B cell (primary cell): ENCODE data around the gene DPP4. TPM values are rescaled to one million over a fixed set of nuclear protein-coding genes. Genes with fewer than 3 reads are reported as not detected.

Experiments
- ATAC-seq: fragments of 200-7000 bp; cut with Tn5 transposase; one replicate; pipeline ENCODE4 v1.10.0; 2021; ENCODE audit warnings: low read depth, mild to moderate bottlenecking, moderate number of reproducible peaks, moderate library complexity
- CTCF ChIA-PET: fragments of 350-600 bp; sonication (Branson Sonifier 250); formaldehyde crosslinking; loops from one replicate; lab custom pipeline; 2021; ENCODE audit warnings: antibody characterized with exemption, inconsistent platforms; lab: Charles Lee
- POLR2A ChIA-PET: fragments of 350-600 bp; sonication (Branson Sonifier 250); formaldehyde crosslinking; loops from one replicate; lab custom pipeline; 2021; ENCODE audit warnings: antibody characterized with exemption; lab: Charles Lee
- DNase-seq: peaks from one replicate; pipeline ENCODE4 v3.0.0; 2013
- H2AFZ ChIP-seq: 2 replicates; pipeline ENCODE4 v1.6.1; 2012; ENCODE audit warnings: mild to moderate bottlenecking, low read depth, low read length; ENCODE audit not compliant: insufficient read depth, poor library complexity, severe bottlenecking
- H3K27ac ChIP-seq, 2 donors: 1 replicate in 1 of 2; 2 replicates in 1 of 2; pipeline ENCODE4 v1.5.1; 2012 to 2013; ENCODE audit warnings: low read length in 2 of 2, mild to moderate bottlenecking in 2 of 2, moderate library complexity in 1 of 2
- H3K27me3 ChIP-seq, 4 experiments: fragments of 200-600 bp in 1 of 4; sonication (generic) in 1 of 4; replicated peaks in 1 of 4; 1 replicate in 2 of 4; 2 replicates in 2 of 4; pipeline versions ENCODE4 v1.6.1 to v1.7.0; 2013 to 2016; ENCODE audit warnings: low read length in 3 of 4, mild to moderate bottlenecking in 2 of 4, mixed read lengths in 1 of 4, moderate library complexity in 1 of 4; ENCODE audit not compliant: insufficient read depth in 4 of 4, control insufficient read depth in 3 of 4; ENCODE audit errors: control extremely low read depth in 1 of 4
- H3K36me3 ChIP-seq, 2 experiments: replicated peaks in 1 of 2; 1 replicate in 1 of 2; 2 replicates in 1 of 2; pipeline versions ENCODE4 v1.6.1 to v1.7.1; 2013; ENCODE audit warnings: low read length in 1 of 2; ENCODE audit not compliant: insufficient read depth in 2 of 2, control insufficient read depth in 1 of 2; ENCODE audit errors: control extremely low read depth in 1 of 2, extremely low read depth in 1 of 2
- H3K4me1 ChIP-seq, 2 donors: fragments of 200-600 bp in 1 of 2; sonication (generic) in 1 of 2; 1 replicate in 1 of 2; 2 replicates in 1 of 2; pipeline versions ENCODE4 v1.5.1 to v1.6.1; 2013 to 2017; ENCODE audit warnings: low read length in 2 of 2; ENCODE audit not compliant: control insufficient read depth in 2 of 2, insufficient read depth in 2 of 2
- H3K4me2 ChIP-seq: replicated peaks from 2 replicates; pipeline ENCODE3; 2012; ENCODE audit warnings: mild to moderate bottlenecking, low read depth, low read length; ENCODE audit not compliant: poor library complexity, severe bottlenecking
- H3K4me3 ChIP-seq, 5 experiments: fragments of 200-600 bp in 1 of 5; sonication (generic) in 1 of 5; 1 replicate in 3 of 5; 2 replicates in 2 of 5; pipeline versions ENCODE4 v1.5.1 to v1.7.0; 2011 to 2016; ENCODE audit warnings: low read length in 4 of 5, mild to moderate bottlenecking in 4 of 5, low read depth in 2 of 5, control low read depth in 1 of 5, moderate library complexity in 1 of 5; ENCODE audit not compliant: insufficient read depth in 1 of 5; ENCODE audit errors: control extremely low read depth in 1 of 5, extremely low read depth in 1 of 5
- H3K79me2 ChIP-seq: fragments of 200-600 bp; sonication (generic); one replicate; pipeline ENCODE4 v1.6.0; 2016; ENCODE audit warnings: low read length; ENCODE audit not compliant: control insufficient read depth, insufficient read depth
- H3K9ac ChIP-seq: fragments of 200-600 bp; sonication (generic); 2 replicates; pipeline ENCODE4 v1.6.1; 2017; ENCODE audit warnings: mild to moderate bottlenecking, low read length, moderate library complexity
- H3K9me3 ChIP-seq, 3 donors: one replicate each; pipeline versions ENCODE4 v1.6.1 to v1.7.1; 2013; ENCODE audit warnings: low read length in 2 of 3; ENCODE audit not compliant: control insufficient read depth in 2 of 3, insufficient read depth in 1 of 3; ENCODE audit errors: control extremely low read depth in 1 of 3
- H4K20me1 ChIP-seq: 2 replicates; pipeline ENCODE4 v1.6.0; 2012; ENCODE audit warnings: mild to moderate bottlenecking, low read length; ENCODE audit not compliant: insufficient read depth, control insufficient read depth, poor library complexity, severe bottlenecking
- H3K27ac Mint-ChIP-seq: one replicate; pipeline ENCODE4 v1.8.0; 2021; ENCODE audit warnings: mixed read lengths
- H3K27me3 Mint-ChIP-seq: one replicate; pipeline ENCODE4 v1.8.0; 2021; ENCODE audit warnings: mixed read lengths
- H3K4me1 Mint-ChIP-seq: one replicate; pipeline ENCODE4 v1.8.0; 2021; ENCODE audit warnings: mixed read lengths
- H3K4me3 Mint-ChIP-seq: one replicate; pipeline ENCODE4 v1.8.0; 2021; ENCODE audit warnings: mixed read lengths
- H3K9me3 Mint-ChIP-seq: one replicate; pipeline ENCODE4 v1.8.0; 2022; ENCODE audit warnings: mixed read lengths; ENCODE audit not compliant: insufficient read depth
- EZH2 ChIP-seq: IDR thresholded peaks from 2 replicates; pipeline ENCODE4 v1.6.1; 2012; ENCODE audit warnings: borderline replicate concordance, low read depth, mild to moderate bottlenecking, moderate library complexity, low read length; ENCODE audit not compliant: insufficient read depth, poor library complexity, severe bottlenecking
- WGBS: methylation state at CpG from one replicate; pipeline ENCODE4 v1.1.5; 2013; ENCODE audit warnings: missing lambda C conversion rate; ENCODE audit not compliant: insufficient coverage; 5-methylcytosine and 5-hydroxymethylcytosine counted together
- intact Hi-C: fragments of 100-400 bp; cut with micrococcal nuclease; formaldehyde crosslinking; loops from one replicate; pipeline ENCODE4 v1.10.0; 2022
- polyA plus RNA-seq: library from polyadenylated mRNA; depleted of rRNA; stranded (reverse); fragments of >200 nt; gene quantifications from 2 replicates; pipeline ENCODE4 v1.2.3, GENCODE V29; 2012
- total RNA-seq, 2 donors: library from RNA; stranded (reverse); fragments of 120-200 nt in 1 of 2; gene quantifications; 1 replicate in 1 of 2; 2 replicates in 1 of 2; pipeline versions ENCODE4 v1.2.3 to v1.2.4, GENCODE V29; 2013 to 2022
- TF ChIP-seq, protein P1 (sequence below): fragments of 200-600 bp; IDR thresholded peaks from one replicate; pipeline ENCODE4 v1.8.0; 2022; ENCODE audit warnings: antibody characterized with exemption, mild to moderate bottlenecking

The DPP4 gene
- total and polyA plus RNA-seq, 2 donors (not counting 1 experiment from before 2014, with no cell fraction given): 0.18 to 1.2 TPM

DNA sequence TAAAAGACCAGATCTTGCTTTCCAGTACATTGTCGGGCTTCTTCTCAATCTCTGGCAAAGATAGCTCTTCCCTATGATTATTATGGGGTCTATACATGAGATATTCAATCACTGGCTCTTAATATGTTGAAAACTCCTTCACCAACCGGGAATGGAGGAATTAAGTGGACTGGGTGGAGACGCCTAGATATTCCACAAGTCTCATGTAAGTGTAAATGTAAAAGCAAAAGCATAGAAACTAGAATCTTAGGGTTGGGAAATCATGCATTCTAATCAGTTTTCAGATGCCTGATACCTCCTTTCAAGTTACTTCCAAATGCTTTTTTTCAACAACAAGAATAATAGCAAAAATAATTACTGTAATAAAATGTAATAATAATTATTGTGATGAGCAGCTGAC is 38.0 kb downstream of the DPP4 start:
- H3K4me3 ChIP-seq: no peak overlapping the region
- no CpG with 5 or more reads among the region's 3 CpGs for WGBS
- peaks cover 4% of the 10 kb centered on the region for H3K27me3 Mint-ChIP-seq
- H3K27ac Mint-ChIP-seq: no peak overlapping the region
- H3K79me2 ChIP-seq: no peaks in the 10 kb centered on the region
- no peak overlapping the region for H3K4me3 Mint-ChIP-seq
- no peak overlapping the region for H2AFZ ChIP-seq
- no peak overlapping the region for H3K27ac ChIP-seq
- no peaks in the 10 kb centered on the region for H3K4me1 Mint-ChIP-seq
- DNase-seq: no peak
- intact Hi-C loops: no loop called here
- no peaks in the 10 kb centered on the region for H3K27me3 ChIP-seq
- no peak overlapping the region for H3K9ac ChIP-seq
- ChIA-PET POLR2A (no interaction called here), CTCF (no interaction called here)
- H3K4me1 ChIP-seq: no peaks in the 10 kb centered on the region
- no peak overlapping the region for H3K4me2 ChIP-seq
- no peaks in the 10 kb centered on the region for H3K9me3 ChIP-seq
- no peak for ATAC-seq
- H3K9me3 Mint-ChIP-seq: no peaks in the 10 kb centered on the region
- TF ChIP-seq EZH2: no peak
- TF ChIP-seq, protein P1, sequence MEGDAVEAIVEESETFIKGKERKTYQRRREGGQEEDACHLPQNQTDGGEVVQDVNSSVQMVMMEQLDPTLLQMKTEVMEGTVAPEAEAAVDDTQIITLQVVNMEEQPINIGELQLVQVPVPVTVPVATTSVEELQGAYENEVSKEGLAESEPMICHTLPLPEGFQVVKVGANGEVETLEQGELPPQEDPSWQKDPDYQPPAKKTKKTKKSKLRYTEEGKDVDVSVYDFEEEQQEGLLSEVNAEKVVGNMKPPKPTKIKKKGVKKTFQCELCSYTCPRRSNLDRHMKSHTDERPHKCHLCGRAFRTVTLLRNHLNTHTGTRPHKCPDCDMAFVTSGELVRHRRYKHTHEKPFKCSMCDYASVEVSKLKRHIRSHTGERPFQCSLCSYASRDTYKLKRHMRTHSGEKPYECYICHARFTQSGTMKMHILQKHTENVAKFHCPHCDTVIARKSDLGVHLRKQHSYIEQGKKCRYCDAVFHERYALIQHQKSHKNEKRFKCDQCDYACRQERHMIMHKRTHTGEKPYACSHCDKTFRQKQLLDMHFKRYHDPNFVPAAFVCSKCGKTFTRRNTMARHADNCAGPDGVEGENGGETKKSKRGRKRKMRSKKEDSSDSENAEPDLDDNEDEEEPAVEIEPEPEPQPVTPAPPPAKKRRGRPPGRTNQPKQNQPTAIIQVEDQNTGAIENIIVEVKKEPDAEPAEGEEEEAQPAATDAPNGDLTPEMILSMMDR: no peak
- H4K20me1 ChIP-seq: no peaks in the 10 kb centered on the region
- H3K36me3 ChIP-seq: no peaks in the 10 kb centered on the region

DNA sequence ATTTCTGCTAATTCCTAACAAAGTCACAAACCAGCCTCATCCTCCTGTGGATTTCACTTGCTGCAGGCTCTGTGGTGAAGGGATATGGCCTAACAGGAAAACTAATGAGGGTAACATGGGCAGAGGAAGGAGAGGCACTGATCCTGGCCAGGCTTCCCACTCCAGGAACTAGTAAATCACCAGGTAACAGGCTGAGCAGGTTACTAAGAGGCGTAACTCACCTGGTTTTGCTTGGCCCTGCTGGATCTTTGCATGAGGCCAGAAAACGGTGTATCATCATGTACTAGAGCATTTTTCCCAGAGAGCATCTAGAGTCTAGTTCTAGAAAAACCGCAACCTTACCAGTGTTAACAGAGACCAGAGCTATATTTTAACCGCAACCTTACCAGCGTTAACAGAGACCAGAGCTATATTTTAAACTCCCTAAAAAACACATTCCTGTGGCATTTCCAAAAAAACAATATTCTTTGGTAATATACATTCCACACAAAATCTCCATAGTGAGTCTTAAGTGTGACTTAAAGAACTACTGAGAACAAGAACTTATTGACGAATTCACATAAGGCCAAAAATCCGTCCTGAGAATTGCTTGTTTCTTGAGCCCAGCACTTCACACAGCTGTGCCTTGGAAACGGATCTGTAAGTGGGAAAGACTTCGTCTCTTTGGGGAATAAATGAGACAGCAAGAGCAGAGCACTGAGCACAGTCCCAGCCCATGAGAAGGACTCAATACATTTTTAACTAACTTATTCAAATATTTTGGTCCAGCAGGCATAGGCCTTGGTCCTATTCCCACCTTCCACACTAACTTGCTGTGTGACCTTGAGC is 43.4 kb downstream of the DPP4 start:
- Histone ChIP-seq H3K9me3 (no peaks in the 10 kb centered on the region), H3K4me1 (no peaks in the 10 kb centered on the region), H3K27ac (no peak overlapping the region), H4K20me1 (no peaks in the 10 kb centered on the region), H3K79me2 (no peaks in the 10 kb centered on the region), H3K9ac (no peak overlapping the region), H3K4me2 (no peak overlapping the region), H3K36me3 (no peaks in the 10 kb centered on the region), H2AFZ (no peak overlapping the region), H3K27me3 (no peaks in the 10 kb centered on the region), H3K4me3 (no peak overlapping the region)
- Mint-ChIP-seq H3K27me3 (no peaks in the 10 kb centered on the region), H3K4me1 (no peaks in the 10 kb centered on the region), H3K27ac (no peak overlapping the region), H3K9me3 (no peaks in the 10 kb centered on the region), H3K4me3 (no peak overlapping the region)
- TF ChIP-seq EZH2: no peak
- TF ChIP-seq, protein P1: no peak
- WGBS: 95% methylated on average over 8 of the region's 9 CpGs
- no peak for ATAC-seq
- intact Hi-C loops: no loop called here
- ChIA-PET CTCF (interaction anchor here (0.5 kb wide), 1 partner anchor 53 kb away, joined by 3 read pairs; no protein-coding TSS in a partner anchor), POLR2A (no interaction called here)
- DNase-seq: no peak
